GF-D8 (cell line): Measurements from ENCODE around the gene ZNF438.
"Not testable (repeated sequence)": the region's sequence is repeated elsewhere in the genome, so short reads cannot be mapped to it uniquely, and the experiment has no call there.

Experiments used
- DNase-seq: peaks from one replicate; lab custom pipeline; 2025; lab: John Stamatoyannopoulos, UW

ZNF438 gene, protein sequence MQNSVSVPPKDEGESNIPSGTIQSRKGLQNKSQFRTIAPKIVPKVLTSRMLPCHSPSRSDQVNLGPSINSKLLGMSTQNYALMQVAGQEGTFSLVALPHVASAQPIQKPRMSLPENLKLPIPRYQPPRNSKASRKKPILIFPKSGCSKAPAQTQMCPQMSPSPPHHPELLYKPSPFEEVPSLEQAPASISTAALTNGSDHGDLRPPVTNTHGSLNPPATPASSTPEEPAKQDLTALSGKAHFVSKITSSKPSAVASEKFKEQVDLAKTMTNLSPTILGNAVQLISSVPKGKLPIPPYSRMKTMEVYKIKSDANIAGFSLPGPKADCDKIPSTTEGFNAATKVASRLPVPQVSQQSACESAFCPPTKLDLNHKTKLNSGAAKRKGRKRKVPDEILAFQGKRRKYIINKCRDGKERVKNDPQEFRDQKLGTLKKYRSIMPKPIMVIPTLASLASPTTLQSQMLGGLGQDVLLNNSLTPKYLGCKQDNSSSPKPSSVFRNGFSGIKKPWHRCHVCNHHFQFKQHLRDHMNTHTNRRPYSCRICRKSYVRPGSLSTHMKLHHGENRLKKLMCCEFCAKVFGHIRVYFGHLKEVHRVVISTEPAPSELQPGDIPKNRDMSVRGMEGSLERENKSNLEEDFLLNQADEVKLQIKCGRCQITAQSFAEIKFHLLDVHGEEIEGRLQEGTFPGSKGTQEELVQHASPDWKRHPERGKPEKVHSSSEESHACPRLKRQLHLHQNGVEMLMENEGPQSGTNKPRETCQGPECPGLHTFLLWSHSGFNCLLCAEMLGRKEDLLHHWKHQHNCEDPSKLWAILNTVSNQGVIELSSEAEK

DNA sequence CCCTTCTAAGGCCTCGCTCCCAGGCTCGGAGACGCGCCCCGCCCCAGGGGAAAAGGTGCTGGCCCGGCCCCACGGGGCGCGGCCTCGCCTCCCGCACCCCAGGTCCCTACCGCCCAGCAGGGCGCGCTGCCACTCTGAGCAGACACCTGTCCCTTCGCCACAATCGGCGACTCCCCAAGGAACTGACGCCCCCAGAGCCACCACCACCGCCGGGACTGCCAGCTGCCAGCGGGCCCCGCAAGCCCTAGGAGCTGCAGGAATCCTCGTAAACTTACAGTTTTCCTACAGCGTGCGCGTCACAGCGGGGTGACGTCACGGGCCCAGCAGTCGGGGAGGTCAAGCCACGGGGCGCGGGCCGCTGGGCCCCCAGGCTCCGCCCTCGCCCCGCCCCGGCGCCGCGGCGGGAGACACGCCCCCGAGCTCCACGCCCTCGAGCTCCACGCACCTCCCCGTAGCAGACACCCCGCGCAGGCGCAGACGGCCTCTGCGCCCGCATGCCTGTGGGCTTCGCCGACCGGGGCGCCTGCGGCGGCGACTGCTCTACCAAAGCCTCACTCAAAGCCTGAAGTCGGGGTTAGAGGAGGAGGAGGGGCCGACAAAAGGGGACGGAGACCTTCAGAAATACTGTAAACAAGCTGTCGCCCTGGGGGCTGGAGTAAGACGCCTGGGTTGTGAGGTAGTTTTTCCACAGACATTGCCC, at the start of gene ZNF438:
Gene ZNF438 (minus strand): TSS at position 308 of the 700 bp plus-strand sequence. CDS start 154,831 bp downstream, outside the sequence.
- peak; percentile 78 for DNase-seq

- no peak for DNase-seq
Measured at GRCh38 chr10:31076610-31076988, 44.9 kb upstream of the ZNF438 start.

- DNase-seq, result no peak
Measured at GRCh38 chr10:31075881-31076609, 44.4 kb upstream of the ZNF438 start.

- no peak for DNase-seq
Measured at GRCh38 chr10:31075434-31075833, 43.8 kb upstream of the ZNF438 start.

DNA sequence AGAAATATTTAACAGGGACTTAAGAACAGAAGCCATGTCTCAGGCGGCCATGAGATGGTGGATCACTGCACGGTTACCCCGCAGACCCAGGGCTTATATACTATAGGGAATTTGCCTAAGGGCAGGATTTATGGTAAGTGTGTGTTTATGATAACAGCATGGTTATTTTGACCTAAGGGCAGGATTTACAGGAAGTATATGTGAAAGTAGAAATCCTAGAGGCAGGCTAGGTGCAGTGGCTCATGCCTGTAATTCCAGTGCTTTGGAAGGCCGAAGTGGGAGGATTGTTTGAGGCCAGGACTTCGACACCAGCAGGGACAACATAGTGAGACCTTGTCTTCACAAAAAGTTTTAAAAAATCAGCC, 43.0 kb upstream of the ZNF438 start:
- no peak for DNase-seq

DNA sequence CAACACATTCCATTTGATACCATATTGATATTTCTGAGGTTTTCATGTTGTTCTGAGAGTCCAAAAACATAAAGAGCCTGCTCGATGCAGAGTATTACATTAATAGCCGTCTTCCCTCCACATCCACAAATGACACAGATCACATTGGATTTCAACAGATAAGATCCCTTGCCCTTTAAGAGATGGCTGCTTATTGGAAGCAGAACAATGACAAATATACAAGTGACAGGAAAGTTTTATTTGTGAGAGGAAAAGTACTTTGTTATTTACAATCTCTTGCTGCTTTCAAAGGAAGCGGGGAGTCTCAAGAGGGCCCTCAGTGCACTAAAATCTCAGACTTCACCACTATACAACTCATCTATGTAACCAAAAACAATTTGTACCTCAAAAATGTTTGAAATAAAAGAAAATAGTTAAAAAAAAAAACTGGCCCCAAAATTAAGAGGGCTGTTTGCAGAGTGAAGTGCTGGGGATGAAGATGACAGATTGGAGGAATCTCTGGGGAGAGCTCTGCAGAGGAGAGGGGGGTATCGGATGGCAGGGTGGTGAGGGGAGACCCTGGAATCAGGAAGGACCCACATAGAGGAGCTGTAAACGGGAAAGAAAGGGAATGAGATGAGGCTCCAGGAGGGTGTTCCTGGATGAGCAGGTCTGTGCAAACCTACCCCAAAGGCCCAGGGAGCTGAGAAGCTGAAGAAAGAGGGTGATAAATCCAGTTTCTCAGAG, 42.5 kb upstream of the ZNF438 start:
- DNase-seq, result no peak

- DNase-seq, result no peak
Measured at GRCh38 chr10:31073211-31073610, 41.5 kb upstream of the ZNF438 start.

DNA sequence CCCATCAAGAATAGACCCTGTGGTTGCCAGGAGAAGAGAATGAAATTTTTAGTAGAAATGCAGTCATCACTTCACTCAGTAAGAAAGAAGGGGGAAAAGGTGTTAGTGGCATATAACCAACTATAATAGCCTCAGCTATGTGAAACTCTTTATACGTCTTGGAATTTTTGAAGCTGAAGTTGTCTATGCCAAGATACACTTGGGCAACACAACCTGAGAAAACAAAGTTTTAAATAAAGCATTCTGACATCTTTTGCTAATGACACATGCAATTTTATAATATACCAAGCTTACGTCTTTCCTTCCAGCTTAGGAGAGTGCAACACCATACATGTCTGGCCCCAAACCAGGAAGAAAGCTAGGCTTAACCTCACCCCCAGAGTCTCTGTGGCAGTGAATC, 40.8 kb upstream of the ZNF438 start:
- DNase-seq, result no peak

- DNase-seq, result no peak
Measured at GRCh38 chr10:31071232-31072005, 39.8 kb upstream of the ZNF438 start.

DNA sequence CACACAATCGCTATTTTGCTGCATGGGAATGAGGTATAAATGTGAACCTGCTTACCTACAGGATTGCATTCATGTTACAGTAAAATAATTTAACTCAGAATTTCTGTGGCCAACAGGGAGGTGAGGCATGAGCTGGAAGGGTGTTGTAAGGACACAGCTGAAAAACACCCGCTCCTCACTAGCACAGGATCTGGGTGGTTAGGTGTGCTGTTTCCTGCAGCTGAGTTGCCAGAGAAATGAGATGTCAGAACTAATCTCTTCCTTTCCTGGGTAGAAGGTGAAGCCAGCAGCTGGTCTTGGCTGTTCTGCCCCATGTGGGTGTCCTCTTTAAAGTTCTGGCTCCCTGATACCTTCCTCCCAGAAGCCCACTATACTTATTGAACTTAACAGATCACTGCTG, 39.0 kb upstream of the ZNF438 start:
- DNase-seq, result no peak

GRCh38 chr10:31070025-31070424, 38.4 kb upstream of the ZNF438 start:
- no peak for DNase-seq

- DNase-seq, result no peak
Measured at GRCh38 chr10:31069411-31069810, 37.7 kb upstream of the ZNF438 start.

DNA sequence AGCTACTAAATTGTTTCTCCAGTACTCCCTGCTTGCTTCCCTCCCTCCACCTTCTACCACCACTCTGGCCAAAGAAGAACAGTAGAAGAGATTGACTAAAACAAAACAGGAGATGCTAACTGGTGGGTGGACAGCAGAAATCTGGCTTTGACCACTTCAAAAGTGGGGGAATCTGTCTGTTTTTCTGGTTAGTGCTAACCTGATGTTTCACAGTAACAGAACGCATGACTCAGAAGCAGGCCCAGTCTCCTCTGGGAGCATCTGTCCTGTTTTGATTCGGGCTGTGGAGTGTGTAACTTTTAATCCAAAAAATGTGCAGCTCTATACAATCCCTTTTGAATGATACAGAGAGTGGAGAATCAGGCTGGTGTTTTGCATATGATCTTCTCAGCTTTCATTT, 32.7 kb upstream of the ZNF438 start:
- no peak for DNase-seq

DNA sequence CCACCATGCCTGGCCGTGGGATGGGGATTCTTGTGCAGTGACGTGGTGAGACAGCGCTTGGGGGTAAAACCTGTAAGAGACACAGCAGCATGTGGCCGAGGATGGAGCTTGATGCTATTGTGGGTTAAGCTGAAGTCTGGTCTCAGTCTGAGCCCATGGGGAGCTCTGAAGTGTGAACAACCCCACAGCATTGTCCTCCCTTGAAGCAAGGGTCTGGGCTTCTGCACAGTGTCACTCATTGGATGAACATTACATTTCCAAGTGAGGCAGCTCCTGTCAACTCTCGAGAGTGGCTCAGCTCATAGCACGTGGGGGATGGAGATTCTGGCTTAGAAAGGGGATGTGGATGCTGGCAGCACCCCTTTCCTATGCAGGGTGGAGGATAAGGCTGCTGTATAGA, 32.2 kb upstream of the ZNF438 start:
- no peak for DNase-seq

GRCh38 chr10:31062856-31063255, 31.2 kb upstream of the ZNF438 start:
- DNase-seq, result no peak

DNA sequence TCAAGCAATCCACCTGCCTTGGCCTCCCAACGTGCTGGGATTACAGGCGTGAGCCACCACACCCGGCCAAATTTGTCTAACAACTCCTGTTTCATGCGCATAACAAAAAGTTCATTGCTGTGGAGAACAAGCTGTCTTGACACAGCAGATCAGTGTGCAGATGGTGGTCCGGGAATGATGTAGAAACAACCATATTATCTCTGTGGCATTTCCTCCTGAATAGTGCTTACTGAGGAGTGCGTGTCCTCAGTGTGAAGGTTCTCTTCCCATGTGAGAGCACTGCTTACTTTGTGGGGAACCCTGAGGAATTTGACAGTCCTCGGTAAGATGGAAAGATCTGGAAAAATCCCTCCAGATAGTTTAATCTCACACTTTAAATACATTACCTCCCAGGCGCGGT, 30.3 kb upstream of the ZNF438 start:
- no peak for DNase-seq

DNA sequence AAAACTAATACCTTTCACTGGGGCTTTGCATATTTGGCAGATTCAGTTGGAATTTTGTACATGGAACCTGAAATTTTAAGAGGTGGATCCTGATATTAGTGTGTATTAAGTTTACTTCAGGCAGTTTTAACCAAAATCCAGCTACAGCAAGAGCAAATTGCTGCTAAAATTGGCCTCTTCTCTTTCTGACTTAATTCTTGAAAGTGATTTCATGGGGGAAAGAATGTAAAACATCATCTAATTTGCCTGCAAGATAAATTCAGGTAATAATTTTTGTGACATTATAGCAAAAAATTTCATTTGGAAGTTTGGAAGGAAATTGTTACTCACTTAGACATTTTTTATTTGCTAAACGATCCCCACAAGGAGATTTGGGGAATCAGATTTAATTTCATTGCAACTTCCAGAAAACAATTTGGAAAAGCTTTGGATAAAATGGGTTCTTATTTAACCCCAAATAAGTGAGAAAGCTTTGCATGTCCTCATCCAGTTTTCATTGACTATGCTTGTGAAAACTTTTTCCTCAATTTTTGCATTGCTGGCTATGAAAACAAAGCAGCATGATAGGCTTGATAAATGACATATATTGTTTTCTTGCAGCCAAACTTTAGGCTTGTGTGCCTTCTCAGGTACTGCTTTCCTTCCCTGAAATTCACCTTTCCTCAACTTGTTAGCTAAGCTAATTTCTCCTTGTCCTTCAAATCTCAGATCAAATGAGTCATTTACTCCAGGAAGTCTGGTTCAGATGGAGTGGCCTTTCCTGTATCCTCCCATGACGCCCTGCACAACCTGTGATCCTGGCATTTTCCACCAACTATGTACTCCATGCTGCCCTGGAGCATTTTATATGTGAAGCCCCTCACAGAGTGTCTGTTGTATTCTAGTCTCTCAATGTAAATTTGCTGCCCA, 27.4 kb upstream of the ZNF438 start:
- no peak for DNase-seq

DNA sequence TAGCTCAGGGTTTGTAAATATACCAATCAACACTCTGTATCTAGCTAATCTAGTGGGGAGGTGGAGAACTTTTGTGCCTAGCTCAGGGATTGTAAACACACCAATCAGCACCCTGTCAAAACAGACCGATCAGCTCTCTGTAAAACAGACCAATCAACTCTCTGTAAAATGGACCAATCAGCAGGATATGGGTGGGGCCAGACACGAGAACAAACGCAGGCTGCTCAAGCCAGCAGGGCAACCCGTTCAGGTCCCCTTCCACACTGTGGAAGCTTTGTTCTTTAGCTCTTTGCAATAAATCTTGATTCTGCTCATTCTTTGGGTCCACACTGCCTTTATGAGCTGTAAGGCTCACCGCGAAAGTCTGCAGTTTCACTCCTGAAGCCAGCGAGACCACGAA, 25.0 kb upstream of the ZNF438 start:
- DNase-seq, result not testable (repeated sequence)

GRCh38 chr10:31055573-31056251, 24.0 kb upstream of the ZNF438 start:
- DNase-seq, result no peak
